DLD1 (cell line): ENCODE data around the gene TP53I13.

Experiments
- in situ Hi-C: cut with HindIII; loops from 2 replicates; pipeline ENCODE4 v1.10.0; 2017; ENCODE audit warnings: low sequenced_read_pairs

Gene TP53I13

DNA sequence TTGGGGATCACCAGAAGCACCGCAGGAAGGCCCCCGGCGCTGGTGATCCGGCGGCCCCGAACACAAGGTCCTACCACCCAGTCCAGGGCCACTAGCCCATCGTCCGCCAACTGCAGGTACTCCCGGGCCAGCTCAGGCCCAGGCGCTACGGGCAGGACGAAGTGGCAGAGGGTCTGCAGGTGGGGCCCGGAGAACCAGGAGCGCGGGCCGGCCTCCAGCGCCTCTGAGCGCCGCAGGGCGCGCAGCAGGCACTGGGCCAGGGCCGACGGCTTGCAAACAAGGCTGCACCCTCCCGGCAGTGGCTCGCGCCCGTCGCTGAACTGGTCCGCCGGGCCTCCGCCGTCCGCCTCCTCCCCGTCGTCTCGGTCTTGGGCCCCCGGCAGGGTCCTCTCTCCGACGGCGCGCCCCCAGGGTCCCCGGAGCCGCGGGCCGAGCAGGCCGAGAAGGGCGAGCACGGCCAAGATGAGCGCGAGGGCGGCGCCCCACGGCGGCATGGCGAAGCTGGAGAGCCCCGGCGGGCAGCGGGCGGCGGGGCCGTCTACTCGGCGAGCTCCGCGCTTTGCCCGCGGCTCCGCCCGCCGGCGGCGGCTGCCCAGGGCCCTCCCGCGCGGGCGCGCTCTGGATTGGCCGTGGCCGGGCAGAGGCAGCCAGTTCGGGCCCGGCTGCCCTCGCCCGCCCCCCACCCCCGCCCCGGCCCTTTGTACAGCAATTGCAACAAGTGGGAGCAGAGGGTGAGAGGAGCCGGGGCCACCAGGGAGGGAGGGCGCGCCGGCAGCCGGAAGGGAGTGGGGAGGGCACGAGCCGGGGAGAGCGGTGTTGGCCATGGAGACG is 1.8 kb upstream of the TP53I13 start, which contains the start of gene ABHD15:
TSS of gene ABHD15 (minus strand) at position 565 of the 831 bp plus-strand sequence. CDS start at position 494, 71 bp downstream.
- in situ Hi-C loops: no loop called here

DNA sequence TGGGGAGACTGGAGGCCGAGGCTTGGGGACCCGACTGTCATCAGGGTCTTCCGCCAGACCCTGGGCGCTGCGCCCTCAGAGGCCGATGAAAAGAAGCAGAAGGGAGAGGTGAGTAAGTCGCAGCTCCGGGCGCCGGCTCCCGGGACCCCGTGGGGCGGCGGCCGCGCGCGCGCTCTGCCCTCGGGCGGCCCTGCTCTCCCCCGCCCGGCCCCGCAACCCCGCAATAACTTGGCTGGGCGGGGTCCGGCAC is 1.3 kb upstream of the TP53I13 start:
- in situ Hi-C loops: no loop called here

DNA sequence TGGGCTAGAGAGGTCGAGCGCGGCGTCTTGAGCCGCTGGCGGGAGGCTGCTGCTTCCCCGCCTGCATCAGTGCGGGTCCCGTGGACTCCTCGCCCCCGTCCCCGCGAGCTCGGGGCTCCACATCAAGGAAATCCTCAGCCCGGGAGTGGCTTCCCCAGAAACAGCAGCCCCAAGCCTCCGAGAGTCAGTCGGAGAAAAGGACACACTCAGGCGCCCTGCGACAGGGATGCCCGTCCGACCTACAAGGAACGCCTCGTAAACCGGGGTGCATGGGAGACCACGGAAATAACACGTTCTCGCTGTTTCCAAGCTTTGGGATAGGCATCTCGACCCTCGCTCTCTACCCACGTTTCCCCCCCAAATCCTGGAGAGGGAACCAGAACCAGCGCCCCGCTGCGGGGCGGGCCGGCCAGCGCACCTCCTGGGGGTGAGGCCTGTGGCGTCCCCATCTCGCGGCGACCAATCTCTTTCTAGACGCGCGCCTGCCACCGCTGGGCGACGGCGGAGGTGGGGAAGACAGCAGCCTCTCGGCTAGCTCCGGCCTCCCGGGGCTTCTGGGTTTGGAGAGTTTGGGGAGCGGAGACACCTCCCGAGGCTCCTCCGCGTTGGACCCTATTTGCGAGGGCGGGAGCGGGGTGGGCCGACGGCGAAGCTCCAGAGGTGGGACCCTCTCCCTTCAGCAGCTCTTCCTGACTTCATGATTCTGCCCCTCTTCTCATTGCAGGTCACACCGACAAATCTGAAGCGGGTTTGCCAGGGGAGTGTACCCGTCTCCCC is 759 bp upstream of the TP53I13 start:
- in situ Hi-C loops: no loop called here

DNA sequence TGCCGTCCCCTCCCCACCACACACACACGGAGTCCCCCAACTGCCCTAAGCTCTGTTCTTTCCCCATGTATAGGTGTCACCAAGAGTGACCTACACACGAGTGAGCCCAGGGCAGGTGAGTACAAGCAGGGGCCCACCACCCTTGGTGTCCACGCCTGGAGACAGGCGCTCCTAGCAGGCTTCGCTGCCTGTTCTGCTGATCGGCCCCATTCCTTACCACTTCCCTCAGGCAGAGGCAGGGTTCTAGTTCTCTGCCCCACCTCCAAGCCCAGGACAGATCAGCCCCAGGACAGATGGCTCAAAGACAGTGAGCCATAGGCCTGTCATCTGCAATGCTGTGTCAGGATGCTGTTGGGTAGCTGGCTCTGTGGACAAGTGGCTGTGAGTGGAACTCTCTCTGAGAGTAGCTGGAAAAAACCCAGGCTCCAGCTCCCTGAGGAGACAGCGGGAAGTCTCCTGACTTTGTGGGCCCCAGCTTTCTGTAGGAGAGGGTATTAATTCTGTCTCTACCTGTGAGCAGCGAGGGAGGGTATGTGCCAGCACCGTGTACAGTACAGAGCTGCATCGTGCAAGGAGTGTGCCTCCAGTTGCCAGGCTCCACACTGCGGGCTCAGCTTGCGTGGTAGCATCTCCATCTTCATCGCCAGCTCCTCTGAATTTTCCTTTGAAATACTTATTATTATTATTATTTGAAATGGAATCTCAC is 897 bp downstream of the TP53I13 start:
- in situ Hi-C loops: no loop called here

DNA sequence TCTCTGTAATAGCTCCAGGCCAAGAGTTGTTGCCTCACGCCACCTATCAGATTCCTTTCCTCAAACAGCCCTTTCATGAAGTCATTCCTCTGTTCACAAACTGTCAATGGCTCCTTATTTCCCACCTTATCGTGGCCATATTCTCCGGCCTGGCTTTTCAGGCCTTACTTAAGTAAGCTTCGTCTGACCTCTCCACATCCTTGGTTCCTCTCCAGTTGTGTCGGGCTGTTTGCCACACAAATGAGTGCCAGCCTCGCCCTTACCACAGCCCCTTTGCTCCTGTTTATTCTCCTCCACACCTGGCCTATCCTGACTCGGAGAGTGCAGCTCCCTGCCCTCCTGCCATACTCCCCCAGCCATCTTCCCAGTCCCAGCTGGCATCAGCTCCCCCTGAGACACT is 2.0 kb downstream of the TP53I13 start:
- in situ Hi-C loops: no loop called here

DNA sequence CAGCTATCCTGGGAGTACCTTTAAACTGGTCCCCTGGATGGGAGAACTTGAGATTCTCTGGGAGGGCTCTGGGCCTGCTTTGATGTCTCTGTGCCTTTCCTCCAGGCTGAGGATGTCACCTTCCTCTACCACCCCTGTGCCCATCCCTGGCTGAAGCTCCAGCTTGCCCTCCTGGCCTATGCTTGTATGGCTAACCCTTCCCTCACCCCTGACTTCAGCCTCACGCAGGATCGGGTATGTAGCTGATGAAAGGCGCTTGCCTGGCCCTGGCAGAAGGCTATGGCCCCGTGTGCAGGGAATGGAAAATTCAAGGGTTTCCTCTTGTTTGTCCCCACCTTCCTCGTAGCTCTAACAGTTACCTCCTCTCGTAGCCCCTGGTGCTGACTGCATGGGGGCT is 3.0 kb downstream of the TP53I13 start:
- in situ Hi-C loops: no loop called here

DNA sequence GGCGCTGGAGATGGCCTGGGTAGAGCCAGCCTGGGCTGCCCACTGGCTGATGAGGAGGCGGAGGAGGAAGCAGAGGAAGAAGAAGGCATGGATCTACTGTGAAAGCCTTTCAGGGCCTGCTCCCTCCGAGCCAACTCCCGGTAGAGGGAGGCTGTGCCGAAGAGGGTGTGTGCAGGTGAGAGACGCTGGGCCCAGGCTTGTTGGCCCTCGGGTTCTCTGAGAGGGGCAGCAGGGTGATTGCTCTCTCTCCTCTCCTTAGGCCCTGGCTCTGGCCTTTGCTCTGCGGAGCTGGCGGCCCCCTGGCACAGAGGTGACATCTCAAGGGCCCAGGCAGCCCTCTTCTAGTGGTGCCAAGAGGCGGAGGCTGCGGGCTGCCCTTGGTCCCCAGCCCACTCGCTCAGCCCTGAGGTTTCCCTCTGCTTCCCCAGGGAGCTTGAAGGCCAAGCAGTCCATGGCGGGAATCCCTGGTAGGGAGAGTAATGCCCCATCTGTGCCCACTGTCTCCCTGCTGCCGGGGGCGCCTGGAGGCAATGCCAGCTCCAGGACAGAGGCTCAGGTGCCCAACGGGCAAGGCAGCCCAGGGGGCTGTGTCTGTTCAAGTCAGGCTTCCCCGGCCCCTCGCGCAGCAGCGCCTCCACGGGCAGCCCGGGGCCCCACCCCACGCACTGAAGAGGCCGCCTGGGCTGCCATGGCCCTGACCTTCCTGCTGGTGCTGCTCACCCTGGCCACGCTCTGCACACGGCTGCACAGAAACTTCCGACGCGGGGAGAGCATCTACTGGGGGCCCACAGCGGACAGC is 3.6 kb downstream of the TP53I13 start:
- in situ Hi-C loops: no loop called here

DNA sequence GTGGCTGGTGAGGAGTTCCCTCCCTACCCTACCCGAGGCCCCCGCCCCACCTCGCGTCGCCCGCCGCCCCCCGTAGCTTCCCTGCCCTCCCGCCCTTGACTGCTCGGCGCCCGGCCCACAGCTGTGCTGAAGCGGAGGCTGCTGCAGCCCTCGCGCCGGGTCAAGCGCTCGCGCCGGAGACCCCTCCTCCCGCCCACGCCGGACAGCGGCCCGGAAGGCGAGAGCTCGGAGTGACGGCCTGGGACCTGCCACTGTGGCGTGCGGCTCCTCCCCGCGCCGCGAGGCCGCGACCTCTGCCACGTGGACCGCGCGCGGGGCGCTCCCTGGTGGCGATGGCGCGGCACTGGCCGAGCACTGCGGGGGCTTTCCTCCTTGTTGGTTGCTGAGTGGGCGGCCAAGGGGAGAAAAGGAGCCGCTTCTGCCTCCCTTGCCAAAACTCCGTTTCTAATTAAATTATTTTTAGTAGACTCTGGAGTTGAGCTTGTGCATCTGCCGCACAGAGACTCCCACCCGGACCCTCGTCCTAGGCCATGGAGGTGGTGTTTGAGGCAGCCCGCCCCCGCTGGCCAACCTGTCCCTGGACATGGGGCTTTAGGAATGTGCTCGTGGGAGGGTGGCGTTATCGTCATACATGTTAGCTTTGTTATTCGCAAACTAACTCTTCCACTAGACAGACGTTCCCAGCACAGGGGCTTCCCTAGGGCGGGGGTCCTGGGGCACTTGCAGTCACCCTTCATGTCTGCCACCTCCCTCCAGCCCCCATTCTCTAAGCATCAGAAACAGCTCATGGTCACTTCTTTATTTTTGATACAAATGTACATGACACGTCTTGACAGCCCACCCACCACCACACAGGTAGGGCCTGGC is 4.4 kb downstream of the TP53I13 start:
- in situ Hi-C loops: no loop called here

DNA sequence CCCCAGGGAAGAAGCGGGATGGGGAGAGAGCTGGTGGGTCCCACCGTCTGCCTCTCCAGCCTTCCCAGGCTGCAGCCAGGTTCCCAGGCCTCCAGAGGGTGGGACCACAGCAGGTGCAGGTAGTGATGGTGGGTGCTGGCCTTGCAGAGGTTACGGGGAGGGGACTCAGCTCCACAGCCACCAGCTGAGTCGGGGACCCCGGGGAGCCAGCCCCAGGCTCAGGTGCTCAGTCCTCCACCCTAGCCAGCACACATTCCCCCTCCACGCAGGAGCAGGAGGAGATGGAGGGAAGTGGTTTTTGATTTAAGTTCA is 5.0 kb downstream of the TP53I13 start:
- in situ Hi-C loops: no loop called here

DNA sequence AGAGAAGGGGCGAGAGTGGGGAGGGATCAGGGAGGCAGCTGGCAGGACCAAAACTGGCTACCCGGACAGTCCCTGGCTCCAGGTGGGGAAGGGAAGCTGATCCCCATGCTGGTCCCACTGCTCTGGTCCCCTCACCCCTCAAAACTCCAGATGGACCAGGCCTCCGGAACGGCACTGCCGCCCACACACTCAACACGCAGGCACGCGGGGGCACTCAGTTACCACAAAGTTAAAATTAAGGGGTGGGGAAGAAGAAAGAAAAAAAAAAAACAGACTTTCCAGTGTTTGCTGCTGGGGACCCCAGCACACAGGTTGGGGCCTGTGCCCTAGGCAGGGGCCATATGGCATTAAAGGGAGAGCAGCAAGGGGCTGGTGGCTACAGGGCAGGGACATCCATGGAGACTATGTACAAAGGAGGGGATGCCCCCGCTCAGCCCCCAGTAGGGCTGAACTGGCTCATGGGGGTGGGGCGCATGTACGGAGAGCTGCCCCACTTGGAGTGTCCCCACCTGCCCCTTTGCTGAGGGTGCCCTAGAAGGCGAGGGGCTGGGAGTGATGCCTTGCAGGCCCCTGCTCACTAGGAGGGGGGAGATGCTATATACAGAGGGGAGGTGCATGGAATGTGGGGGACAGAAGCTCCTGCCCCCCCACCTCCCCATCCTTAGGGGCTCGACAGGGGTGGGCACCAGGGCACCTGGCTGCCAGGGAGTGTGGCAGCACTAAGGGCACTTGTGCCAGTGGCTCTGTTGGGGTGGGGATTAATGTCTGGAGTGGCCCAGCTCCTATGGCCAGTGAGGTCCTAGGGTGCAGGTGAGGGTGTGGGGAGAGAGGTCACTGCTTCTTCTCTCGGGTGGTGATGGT is 5.6 kb downstream of the TP53I13 start:
- in situ Hi-C loops: no loop called here

DNA sequence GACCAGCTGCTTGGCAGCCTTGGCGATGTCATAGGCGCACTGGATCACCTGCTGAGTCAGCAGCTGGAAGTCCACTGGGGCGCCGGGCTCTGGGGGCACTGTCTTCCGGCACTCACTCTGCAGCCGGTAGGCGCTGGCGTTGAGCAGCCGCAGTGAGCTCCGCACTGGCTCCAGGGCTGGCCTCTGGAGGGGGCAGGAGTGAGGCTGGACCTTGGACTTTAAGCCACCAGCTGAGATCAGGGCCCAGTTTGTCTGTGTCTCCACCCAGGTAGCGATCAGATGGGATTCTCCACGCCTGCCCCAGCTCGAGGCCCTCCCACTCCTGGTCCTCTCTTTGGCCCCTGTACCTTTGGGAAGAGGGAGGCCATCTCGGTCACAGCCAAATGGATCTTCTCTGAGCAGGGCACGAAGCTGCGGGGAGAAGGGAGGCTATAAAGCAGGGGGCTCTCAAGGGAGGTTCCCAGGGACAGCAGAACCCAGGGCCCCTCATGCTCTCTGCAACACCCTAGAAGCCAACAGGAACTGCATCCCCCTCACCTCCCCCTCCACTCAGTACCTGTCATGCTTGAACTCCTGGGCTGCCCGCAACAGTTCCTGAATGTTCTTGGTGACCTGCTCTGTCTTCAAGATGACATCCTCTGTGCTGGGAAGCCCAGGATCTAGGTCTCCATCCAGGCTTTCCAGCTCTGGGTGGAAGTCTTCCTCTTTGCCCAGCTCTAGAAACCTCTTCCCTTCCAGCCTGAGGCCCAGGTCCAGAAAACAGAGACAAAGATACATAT is 6.4 kb downstream of the TP53I13 start:
- in situ Hi-C loops: no loop called here

DNA sequence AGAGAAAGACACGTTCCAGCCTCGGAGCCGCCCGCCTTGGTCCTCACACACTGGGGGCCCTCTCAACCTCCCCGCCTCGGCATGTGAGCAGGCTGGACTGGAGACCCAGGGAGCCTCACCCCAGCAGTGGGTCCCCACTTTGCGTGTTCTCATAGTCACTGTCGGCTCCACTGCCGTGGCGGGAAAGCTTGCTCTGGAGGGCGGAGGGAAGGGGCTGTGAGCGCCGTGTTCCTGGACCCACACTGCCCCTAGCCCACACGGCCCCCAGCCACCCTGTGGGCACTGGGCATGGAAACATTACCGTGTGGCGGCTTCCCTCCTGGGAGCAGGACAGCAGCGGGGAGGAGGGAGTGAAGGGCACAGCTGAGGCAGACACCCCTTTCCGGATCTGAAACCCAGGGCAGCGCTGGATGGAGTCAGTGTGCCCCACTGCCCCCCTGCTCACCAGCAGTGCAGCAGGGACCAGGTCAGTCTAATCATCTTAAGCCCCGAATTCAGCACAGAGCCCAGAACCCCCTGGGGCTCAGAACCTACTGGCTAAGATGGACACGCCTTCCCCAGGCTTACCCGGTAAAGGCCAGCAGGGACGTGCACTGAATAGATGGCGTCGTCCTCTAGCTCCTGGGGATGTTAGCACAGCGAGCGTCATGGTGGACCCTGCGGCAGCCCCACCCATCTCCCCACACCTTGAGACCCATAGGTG is 7.2 kb downstream of the TP53I13 start:
- in situ Hi-C loops: no loop called here

DNA sequence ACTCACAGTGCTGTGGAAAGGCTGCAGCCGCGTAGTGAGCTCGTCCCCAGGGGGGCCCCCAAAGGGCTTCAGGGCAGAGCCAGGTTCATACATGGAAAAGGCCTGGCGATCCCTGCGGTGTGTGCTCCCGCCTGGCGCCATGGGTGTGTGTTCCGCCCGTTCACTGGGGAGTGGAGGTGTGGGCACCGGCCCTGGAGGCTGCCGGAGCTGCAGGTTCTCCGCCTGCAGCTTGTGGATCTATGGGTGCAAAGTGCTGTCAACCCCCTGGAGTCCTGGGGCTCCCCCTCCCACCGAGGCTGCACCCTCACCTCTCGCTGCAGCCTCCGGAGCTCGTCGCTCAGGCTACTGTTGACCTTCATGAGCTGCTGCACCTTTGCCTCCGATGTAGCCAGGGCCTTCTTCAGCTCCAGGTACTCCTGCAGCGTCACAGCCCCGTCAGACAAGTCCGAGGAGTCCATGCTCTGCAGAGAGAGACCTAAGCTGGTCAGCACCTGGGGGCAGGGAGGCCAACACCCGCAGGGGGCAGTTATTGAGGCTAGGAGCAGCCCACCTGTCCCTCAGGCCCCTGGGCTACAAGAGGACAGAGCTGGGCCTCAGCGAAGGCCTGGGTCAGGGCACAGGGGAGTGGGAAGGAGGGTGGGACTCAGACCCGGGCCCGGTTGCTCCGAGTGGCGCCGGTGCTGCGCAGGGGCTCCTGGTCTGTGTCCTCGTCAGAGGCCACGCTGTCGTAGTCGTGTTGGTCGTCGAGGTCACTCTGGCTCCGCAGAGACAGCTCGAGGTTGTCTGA is 7.9 kb downstream of the TP53I13 start:
- in situ Hi-C loops: no loop called here

DNA sequence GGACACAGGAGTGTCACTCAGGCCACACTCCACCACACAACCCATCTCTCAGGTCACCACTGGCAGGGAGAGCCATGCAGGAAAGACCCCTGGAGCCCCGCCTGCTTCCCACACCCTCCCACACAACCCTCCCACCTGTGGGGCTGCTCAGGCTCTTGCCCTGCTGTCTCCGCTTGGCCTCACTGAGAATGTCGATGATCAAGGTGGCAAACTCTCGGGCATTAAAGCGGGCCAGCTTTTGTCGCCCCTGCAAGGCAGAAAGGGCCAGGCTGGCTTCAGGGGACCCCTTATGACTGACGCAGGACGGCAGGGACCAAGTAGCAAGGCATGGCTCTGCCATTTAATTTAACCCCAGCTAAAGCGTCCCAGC is 8.5 kb downstream of the TP53I13 start:
- in situ Hi-C loops: no loop called here

DNA sequence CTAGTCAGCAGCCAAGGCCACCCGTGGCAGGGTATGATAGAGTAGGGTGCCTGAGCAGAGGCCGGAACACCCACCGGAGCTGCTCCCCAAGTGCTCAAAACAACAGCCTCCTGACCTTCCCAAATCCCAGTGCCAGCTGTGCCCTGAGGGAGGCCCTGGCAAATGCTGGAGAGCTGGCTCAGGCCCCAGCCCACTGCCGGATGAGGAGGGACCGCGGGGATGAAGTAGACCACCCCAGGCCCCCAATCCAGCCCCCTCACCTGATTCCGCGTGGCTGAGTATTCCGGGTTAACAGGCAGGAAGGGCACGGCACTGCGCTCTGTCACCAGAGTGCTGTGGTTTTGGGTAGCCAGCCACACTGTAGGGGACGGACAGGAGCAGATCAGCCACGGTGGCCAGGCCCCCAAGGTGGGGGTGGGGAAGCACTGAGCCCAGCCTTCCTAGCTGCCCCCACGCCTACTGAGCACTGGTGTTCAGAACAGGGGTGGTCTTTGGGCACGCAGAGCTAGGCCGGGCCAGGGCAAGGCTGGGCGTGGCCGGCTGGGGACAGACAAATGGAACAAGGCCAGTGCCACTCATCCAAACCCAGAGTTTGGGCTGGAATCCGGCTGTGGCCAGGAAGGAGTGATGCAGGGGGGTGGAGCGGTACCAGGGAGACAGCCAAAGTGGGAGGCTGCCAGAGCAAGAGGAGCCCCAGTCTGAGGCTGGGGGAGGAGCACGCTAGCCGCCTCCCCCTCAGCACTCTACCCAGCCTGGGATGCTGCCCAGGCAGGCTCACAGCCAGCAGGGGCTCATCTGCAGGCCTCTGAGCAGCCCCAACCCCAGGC is 9.1 kb downstream of the TP53I13 start:
- in situ Hi-C loops: no loop called here
